Astrocyte of the spinal cord (primary cell): ENCODE measurements around the gene SRD5A2.

Experiments
- DNase-seq: peaks from one replicate; pipeline ENCODE4 v3.0.0; 2011; ENCODE audit warnings: low read depth, low spot score
- H3K4me3 ChIP-seq: 2 replicates; pipeline ENCODE4 v1.5.1; 2011; ENCODE audit warnings: low read depth, mild to moderate bottlenecking, low read length, moderate library complexity
- in situ Hi-C: cut with HindIII; loops from 2 replicates; pipeline ENCODE4 v1.10.0; 2017; ENCODE audit warnings: low sequenced_read_pairs
- TF ChIP-seq, protein P1 (sequence below): IDR thresholded peaks from 2 replicates; pipeline ENCODE4 v1.5.1; 2012; ENCODE audit warnings: low read depth, mild to moderate bottlenecking, low read length, inconsistent platforms

Gene SRD5A2

GRCh38 chr2:31578316-31578715 lies 2.4 kb downstream of the SRD5A2 start:
- in situ Hi-C loops: no loop called here
- TF ChIP-seq, protein P1, sequence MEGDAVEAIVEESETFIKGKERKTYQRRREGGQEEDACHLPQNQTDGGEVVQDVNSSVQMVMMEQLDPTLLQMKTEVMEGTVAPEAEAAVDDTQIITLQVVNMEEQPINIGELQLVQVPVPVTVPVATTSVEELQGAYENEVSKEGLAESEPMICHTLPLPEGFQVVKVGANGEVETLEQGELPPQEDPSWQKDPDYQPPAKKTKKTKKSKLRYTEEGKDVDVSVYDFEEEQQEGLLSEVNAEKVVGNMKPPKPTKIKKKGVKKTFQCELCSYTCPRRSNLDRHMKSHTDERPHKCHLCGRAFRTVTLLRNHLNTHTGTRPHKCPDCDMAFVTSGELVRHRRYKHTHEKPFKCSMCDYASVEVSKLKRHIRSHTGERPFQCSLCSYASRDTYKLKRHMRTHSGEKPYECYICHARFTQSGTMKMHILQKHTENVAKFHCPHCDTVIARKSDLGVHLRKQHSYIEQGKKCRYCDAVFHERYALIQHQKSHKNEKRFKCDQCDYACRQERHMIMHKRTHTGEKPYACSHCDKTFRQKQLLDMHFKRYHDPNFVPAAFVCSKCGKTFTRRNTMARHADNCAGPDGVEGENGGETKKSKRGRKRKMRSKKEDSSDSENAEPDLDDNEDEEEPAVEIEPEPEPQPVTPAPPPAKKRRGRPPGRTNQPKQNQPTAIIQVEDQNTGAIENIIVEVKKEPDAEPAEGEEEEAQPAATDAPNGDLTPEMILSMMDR: no peak
- DNase-seq: no peak
- no peak overlapping the region for H3K4me3 ChIP-seq

- DNase-seq: no peak
- in situ Hi-C loops: no loop called here
- H3K4me3 ChIP-seq: no peak overlapping the region
- TF ChIP-seq, protein P1: no peak
These were observed 3.6 kb downstream of the SRD5A2 start for GRCh38 chr2:31577143-31577542.

DNA sequence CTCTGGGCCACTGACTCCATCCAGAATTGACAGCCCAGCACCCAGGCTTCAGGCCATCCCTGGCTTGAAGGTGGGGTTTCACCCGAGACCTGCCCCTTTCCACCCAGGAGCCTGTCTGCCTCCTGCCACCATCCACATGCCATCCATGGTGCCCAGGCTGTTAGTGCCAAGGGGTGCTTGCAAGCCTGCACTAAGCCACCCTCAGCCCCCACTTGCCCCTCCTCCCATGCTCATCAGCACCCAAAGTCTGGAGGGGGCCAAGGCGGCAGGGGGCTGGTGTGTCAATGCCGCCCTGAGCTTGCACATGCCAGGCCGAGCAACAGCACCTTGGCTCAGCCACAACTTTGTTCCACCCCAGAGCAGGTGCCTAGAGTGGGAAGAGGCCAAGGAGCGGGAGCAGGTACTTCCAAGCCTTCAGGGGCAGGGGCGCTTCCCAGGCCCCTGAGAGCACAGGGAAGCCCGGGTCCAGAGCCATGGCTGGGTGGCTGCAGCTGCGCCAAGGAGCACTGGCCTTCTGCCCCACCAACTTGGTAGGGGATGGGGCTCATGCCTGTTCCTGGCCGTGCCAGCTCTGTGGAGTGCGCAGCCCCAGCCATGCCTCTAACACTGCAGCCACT lies 12.0 kb downstream of the SRD5A2 start:
- no peak overlapping the region for H3K4me3 ChIP-seq
- TF ChIP-seq, protein P1: no peak
- no peak for DNase-seq
- in situ Hi-C loops: no loop called here

GRCh38 chr2:31567679-31568078 lies 13.1 kb downstream of the SRD5A2 start:
- H3K4me3 ChIP-seq: no peak overlapping the region
- DNase-seq: no peak
- in situ Hi-C loops: no loop called here
- TF ChIP-seq, protein P1: no peak

DNA sequence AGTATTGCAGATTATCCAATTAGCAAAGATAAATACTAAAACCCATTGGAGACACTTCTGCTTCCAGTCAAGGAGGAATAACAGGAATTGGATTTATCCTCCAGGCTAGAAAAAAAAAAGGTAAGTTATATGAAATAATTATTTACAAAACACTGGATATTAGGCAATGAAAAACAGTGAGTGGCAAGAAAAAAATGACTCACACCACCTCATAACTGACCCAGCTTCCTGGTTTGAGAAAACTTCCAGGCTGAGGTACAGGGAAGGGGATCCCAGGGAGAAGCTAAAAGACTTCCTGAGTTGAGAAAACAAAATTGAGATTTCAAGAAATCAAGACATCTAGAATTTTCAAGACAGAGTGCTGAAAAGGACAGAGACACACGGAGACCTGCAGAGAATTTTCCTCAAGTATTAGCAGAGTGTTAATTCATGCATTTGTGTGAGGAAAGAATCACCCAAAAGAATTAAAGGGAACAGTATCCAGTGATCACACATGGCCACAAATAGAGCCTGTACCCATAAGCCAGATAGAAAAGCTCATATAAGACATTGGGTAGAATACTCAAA lies 17.4 kb downstream of the SRD5A2 start:
- H3K4me3 ChIP-seq: no peak overlapping the region
- in situ Hi-C loops: no loop called here
- TF ChIP-seq, protein P1: no peak
- DNase-seq: no peak

GRCh38 chr2:31561823-31562222 lies 18.9 kb downstream of the SRD5A2 start:
- in situ Hi-C loops: no loop called here
- TF ChIP-seq, protein P1: no peak
- no peak overlapping the region for H3K4me3 ChIP-seq
- no peak for DNase-seq
